HG02759 (cell line): Measurements from ENCODE around the gene DOK1.

Experiments used
- ATAC-seq: cut with Tn5 transposase; IDR thresholded peaks from one replicate; pipeline ENCODE4 v1.9.1; 2021; ENCODE audit warnings: mild to moderate bottlenecking, moderate library complexity; ENCODE audit not compliant: unreplicated experiment

DOK1 gene

DNA sequence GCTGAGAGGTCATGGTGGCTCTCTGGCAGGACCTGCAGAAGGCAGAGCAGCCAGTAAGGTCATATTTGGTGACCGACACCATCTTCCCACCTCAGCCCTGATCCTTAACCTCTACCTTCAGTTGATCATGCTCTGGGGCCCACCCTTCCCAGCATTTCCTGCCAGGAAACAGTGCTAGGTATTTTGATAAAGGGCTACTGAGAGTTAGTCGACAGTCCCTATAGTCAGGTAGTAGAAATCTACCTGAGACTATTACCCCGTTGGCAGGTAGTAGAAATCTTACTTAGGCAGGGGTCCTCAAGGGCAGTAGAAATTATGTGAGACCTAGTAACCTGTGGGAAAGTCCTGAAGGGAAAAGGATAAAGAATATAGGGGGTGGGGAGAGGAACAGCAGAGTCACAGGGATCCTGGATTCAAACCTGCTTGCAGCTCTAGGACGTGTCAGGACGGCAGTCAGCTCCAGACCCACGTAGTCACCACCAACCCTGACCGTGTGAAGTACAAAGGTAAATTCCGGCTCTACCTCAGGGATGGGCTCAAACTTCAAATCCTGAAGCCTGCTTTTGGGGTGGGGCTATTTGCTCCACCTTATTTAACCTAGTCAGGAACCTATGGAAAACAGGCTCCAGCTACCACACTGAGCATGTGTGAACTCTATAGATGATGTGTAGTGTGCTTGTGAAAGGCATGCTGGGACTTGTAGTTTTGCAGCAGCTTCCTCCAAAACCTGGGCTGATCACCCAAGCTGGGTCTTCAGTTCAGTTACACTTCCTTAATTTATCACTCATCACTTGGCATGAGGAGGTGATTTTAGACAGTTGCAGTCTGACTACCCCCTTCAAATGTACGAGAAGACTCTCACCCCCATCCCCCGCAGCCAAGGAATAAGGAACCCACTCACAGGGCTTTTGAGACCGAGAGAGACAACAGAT lies 28.5 kb upstream of the DOK1 start, which contains the start of gene DQX1:
Gene DQX1 (minus strand): TSS at position 515 of the 932 bp plus-strand sequence. CDS start 502 bp downstream, at position 13.
- ATAC-seq = no peak

DNA sequence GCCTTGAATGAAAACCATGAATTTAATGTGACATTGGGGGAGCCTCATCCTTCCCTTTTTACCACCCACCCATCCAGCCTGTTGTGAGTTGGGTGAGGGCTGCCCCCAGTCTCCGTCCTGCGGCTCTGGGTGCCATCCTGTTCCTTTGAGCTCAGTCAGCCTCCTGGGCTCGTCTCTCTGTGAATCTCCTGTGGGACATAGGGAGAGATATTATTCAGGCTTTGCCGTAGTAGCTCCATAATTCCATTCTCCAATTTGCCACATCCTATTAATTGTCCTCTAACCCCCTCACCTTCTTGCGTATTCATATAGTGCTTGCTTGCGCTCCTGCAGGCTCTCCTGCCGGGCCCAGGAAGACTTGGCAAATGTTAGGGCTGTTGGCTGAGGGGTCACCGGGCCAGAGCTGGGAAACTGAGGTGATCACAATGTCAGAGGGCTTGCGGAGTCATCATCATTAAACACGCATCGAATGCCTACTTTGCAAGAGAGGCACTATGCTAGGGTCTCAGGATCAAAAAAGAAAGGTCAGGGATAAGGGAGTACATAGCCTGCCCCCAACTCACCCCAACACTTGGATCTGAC lies 27.8 kb upstream of the DOK1 start:
- no peak for ATAC-seq

DNA sequence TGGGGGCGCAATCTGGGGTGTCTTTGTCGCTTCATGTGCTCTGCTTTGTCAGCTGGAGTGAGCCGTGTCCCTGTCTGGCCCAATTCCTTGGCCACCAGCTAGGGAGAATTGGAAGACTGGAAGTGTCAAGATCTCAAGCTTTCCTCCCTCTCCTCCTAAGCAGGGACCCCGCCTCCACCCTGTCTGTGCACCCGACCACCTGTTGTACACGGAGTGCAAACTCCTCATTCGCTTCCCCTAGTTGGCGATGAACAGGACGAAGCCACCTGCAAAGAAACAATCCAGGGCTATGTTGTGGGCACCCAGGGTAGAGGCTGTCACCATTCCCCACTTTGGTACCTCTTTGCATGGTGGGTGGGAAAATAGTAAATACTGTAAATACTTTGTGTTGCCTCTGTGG lies 26.8 kb upstream of the DOK1 start:
- no peak for ATAC-seq

DNA sequence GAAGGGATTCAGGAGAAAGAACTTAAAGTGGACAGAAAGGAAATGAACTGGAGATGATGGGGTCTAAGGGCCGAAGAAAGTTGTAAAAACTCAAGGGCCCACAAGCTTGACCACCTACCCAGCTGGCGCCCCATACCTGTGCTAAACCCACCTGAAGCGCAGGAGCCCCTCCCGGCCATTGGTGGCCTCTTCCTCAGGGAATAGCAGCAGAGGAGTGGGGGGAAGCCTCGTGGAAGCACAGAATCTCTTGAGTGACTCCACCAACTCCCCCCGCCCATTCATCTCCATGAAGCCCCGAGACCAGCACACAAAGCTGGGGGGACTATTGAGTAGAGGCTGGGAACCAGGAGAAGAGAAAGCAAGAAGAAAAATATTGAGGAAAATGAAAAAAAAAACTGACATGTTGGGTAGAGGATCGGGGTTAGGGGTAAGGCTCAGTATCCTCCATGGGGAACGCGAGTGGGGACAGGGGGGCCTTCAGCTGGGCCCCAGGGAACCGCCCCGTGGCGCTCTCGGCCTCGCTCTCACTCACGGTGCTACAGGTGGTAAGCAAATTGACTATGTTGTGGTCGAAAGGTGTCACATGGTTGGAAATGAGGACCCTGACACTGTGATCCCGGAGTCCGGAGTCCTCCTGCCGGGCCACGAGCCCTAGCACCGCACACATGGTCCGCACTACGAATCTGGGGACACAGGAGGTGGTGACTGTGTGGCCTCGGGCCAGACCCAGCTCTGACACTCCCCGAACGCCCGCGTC lies 25.7 kb upstream of the DOK1 start:
- peak; percentile 13 for ATAC-seq

DNA sequence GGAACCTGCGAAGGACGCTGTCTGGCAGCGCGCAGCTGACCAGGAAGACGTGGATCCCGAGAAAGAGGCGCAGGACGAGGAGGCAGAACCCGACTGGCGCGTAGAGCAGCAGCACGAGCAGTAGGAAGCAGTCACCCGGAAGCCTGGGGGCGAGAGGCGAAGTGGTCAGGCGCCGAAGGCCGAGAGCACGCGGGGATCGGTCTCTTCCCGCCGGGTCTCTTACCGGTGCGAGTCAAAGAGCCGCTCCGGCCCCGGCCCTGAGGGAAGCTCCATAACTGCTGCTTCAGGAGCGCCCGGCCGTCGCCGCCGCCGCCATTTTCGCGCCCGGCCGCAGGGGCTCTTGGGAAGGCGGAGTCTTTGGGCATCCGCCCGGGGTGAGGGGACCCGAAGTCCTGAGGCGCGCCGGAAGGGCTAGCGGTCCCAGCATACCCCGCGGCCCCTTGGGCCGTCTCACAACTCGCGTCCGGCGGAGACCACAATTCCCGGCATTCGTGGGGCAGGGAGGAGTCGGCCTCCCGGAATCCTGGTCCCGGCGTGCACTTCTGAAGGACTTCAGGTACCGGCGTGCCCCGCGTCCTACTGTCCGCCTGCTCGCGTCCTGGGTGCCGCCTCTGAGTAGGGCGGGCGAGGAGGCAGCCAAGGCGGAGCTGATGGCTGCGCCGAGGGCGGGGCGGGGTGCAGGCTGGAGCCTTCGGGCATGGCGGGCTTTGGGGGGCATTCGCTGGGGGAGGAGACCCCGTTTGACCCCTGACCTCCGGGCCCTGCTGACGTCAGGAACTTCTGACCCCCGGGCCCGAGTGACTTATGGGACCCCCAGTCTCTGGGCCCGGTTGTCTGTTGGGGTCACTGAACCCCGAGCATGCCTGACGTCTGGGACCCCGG lies 24.9 kb upstream of the DOK1 start, which contains the start of the genes AUP1 and HTRA2:
Gene AUP1 (minus strand): TSS at position 350 of the 882 bp plus-strand sequence. CDS start 77 bp downstream, at position 273.
Gene HTRA2 (plus strand): TSS at position 577 of the 882 bp plus-strand sequence. CDS start 74 bp downstream, at position 651.
- ATAC-seq = peak; percentile 84

DNA sequence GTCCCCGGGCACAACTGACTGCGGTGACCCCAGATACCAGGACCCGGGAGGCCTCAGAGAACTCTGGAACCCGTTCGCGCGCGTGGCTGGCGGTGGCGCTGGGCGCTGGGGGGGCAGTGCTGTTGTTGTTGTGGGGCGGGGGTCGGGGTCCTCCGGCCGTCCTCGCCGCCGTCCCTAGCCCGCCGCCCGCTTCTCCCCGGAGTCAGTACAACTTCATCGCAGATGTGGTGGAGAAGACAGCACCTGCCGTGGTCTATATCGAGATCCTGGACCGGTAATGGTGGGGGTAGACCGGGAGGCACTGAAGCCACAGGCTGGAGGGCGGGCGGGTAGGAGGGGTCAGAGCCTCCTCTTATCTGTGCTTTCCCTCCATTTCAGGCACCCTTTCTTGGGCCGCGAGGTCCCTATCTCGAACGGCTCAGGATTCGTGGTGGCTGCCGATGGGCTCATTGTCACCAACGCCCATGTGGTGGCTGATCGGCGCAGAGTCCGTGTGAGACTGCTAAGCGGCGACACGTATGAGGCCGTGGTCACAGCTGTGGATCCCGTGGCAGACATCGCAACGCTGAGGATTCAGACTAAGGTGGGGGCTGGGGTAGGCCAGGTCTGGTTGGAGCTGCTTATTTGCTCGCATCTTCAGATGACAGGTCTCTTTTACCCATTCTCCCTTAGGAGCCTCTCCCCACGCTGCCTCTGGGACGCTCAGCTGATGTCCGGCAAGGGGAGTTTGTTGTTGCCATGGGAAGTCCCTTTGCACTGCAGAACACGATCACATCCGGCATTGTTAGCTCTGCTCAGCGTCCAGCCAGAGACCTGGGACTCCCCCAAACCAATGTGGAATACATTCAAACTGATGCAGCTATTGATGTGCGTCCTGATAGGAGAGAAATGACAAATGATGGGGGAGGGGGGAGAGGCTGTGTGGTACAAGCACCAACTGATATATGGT lies 24.0 kb upstream of the DOK1 start:
- ATAC-seq = peak; percentile 27

DNA sequence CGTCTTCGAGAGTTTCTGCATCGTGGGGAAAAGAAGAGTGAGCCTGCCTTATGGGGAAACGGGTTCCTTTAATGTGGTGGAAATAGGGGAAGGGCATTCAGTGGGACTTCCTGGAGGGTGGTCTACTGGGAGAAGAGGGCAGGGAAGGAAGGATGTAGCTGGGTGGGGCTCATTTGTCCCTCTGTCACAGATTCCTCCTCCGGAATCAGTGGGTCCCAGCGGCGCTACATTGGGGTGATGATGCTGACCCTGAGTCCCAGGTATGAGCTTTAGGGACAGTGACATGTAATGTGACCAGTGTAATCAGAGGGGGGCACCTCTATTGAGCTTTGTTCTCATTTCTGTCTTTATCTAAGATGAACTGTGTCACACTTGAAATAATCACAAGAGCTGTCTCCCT lies 22.9 kb upstream of the DOK1 start:
- ATAC-seq = no peak

DNA sequence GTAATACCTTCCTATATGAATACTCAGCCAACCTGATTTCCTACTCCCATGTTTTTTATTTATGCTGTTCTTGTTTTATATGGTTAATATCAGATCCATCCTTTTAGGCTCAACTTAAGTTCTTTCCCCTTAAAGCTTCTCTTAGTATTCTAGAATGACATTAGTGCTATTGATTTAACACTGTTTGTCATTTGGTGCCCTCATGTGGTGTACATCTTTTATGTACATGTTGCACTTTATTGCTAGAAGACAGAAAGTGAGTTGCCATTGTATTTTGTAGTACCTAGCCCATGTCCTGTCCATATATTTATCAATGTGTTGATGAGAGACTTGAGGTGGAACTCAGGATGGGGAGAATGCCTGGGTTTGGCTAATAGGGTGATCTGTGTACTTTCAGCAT lies 22.3 kb upstream of the DOK1 start:
- ATAC-seq = no peak

DNA sequence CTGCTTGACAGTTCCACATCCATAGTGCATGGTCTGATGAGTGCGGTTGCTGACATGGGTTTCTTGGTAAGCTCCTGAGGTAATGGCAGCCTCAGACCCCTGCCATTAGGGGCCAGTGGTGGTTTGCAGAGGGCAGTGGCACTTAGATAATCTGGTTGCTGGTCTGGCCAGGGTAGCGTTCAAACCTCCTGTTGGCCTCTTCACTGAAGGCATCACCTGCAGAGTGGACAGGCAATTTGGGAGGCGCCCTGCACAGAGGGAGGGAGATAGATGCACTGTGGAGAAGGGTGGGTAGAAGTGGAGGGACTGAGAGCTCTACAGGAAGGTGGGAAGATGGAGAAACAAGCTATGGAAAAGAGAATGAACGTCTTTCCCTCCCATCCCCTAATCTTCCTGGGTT lies 21.1 kb upstream of the DOK1 start:
- ATAC-seq = no peak

DNA sequence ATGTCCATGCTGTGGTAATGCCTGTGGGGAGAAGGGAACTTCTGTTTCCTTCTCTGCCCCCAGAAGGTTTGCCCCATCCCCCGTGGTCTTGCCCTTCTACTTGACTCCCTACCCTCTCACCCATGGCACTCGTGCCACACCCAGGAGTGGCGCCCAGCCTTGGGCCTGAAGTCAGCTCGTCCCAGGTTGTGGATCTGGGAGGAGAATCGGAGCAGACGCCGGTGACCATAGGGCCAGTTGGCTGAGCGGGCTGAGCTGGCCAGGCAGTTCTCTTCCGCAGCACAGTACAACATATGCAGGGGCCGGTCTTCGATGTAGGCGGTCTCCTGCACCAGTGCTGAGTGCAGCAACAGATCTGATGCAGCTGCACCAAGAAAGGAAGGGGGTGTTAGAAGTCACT lies 20.1 kb upstream of the DOK1 start:
- no peak for ATAC-seq

DNA sequence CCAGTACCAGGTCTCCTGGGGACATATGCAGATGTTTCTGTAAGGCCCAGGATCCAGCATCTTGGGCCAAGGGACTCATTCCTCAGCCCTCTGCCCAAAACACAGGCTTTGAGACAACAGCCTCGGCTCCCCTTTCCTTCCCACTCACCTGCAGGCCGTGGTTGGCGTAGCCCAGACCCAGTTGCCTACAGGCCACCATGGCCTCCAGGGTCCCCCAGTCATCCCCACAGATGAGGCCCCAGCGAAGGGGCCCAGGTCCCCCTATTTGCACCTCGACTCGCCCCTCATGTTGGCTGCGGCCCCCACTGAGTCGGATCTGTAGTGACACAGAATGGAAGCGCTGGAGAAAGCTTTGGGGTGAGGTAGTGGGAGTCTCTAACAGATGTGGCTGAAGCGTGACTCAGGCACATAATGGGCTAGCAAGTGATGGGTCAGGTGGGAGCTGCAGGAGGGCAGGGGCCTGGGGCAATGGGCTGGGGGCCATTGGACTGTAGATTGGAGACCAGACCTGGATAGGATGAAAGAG lies 19.0 kb upstream of the DOK1 start:
- no peak for ATAC-seq

DNA sequence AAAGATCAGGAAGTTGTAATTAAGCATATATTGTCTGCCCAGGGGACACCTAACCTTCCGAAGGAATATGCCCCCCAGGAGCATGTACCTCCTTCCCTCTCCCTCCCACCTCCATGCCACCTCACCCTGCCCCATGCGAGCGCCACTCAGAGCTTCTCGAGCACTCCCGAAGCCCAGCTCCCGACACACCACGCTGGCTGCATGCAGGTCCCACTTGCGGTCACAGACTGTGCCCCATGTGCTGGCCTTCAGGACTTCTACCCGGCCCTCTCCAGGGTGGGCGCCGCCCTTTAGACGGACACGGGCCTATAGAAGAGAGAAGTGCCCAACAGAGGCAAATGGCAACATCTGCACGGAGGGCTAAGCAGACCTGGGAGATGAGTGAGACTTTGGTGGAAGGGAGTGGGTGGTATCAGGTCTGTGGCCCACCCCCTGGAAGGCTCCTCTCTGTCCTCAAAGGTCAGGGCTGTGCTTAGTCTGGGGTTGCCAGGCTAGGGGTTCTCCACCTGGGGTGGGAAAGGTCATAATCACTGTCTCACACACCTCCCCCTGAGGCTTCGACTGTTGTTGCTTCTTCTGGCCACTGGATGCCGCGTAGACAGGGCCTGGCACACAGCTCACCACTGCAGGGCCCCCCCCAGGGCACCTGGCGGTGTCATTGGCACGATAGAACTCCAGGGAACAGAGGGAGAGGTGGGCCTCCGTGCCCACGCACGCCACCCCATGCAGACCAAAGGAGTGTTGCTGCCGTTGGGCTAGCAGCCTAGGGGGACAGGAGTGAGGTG lies 18.2 kb upstream of the DOK1 start:
- no peak for ATAC-seq

DNA sequence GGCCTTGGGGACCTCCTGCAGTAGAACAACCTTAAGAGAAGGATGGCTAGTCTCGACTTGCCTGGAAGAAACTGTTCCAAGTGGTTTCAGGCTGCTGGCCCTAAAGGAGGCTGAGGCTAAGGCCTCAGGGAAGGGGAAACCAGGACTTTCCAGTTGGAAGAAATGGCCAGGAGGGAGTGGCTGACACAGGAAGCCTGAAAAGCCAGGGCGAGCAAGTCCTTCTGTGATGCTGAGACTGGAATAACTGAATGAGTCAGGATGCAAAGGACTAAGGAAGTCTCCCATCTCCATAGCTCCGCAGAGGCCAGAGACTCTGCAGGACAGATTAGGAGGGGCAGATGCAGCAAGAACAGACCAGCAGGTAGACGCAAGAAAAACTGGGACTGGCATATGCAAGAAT lies 17.4 kb upstream of the DOK1 start:
- no peak for ATAC-seq

DNA sequence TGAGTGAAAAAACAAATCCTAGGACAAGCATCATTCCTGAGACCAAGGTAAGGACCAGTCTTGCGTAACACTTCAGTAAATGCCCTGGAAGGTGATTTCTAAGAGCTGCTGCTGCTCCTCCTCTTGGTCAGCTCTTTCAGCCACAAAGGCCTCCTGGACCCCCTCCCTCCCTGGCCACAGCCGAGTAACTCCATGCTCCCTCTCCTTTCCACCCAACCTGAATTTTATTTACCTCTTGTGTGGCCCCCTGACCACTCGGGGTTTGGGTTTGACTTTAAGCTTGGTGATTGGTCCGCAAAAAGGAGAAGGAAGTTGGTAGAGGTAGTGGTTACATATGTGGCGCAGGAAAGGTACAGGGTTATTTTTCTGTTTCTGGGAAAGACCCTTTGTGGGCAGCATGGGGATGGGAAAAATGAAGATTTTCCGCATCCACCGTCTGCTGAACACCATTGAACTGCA lies 15.6 kb upstream of the DOK1 start:
- ATAC-seq = peak; percentile 51

DNA sequence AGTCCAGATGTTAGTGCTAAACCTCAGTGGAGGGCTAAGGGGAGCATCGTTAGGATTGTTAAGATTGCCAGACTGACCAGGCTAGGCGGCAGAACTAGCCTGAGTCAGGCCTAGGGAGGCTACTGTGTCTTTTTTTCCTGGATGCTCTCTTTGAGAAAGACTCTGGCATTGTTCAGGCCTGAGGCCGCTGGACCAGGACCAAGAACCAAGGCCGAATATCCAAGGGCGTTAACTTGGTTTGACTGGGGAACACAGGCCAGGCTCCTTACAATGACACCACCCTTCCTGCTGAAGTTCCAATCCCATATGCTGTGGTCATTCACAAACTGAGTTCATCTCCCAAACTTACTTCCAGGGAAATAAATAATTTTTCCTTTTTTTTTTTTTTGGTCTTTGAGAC lies 14.2 kb upstream of the DOK1 start:
- ATAC-seq = no peak

DNA sequence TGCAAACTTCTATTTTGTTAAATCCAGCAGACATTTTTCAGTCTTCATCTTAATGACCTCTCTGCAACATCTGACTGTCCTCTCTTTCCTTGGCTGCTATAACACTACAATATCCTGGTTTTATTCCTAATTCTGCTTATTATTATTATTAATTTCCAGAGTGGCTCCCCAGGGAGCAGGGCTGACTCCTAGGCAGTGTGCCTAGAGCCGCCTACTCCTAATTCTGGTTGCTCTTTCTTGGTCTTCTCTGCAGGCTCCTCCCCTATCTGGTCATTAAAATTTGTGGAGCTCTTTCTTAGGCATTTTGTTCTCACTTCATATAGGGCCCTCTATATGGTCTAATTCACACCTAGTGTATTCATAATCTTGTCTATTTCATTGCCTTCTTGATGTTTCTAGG lies 11.5 kb upstream of the DOK1 start:
- no peak for ATAC-seq

DNA sequence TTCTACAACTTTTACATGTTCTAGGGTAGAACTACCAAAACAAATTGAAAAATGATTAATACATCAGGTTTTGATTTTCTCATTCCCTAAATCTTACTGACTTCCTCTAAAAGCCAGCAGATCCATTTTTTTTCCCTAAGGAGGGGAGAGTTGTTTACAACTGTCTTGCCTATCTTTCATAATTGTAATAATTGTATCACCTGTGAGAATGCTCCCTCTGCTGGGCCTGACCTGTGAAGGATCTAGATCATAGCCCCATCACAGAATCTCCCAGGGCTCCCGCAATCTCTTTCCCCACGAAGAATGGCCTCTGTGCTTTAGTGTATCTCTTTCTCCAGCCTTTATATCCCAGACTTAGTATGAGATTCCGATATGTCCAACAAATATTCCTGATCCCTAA lies 9.9 kb upstream of the DOK1 start:
- ATAC-seq = no peak

DNA sequence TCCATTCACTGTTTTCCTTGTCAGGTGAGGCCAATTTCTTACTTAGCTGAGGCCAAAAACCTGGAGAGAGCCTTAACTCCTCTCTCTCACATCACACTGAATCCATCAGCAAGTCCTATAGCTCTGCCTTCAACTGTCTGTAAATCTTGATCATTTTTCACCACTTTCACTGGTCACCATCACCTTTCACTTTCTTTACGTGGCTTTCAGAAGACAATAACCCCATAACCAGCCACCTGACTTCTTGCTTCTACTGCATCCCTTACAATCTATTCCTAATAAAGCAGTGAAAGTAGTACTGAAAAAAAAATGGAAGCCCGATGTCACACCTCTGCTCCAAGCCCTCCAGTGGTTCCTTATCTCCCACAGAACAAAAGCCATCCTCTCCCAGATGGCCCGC lies 8.5 kb upstream of the DOK1 start:
- no peak for ATAC-seq
